Heart left ventricle (tissue), 13 donors: Measurements from ENCODE around the gene NSFL1C.

ENCODE experiments used
- POLR2A ChIP-seq, 2 donors: fragments of 450-650 bp; IDR thresholded peaks; one replicate each; pipeline ENCODE4 v1.6.1; 2017; ENCODE audit warnings: antibody characterized with exemption in 2 of 2, mild to moderate bottlenecking in 2 of 2, moderate library complexity in 2 of 2
- TF ChIP-seq, protein P1 (sequence below), 12 donors: fragments of 200-600 bp; sonication (generic) in 4 of 12; IDR thresholded peaks; one replicate each; pipeline versions ENCODE4 v1.5.0 to v1.8.0; 2018 to 2022; ENCODE audit warnings: antibody characterized with exemption in 12 of 12, mild to moderate bottlenecking in 5 of 12
- donor health status: ischemic (EF 13 %, LVEDD 7.1; RV severe dilation, severe dysfunction).
- donor health status: DM: no; HTN: yes; CAD: no.
- donor health status: DM: no; HTN: no; CAD: no.
- donor health status: ischemic (EF 25% LVEDD 6.9; RV normal size, moderate dysfunction).
- donor health status: ischemic (EF 25% LVEDD 5.7; RV mildly dilated, moderate dysfunction).
- donor health status: ischemic (EF 35%, LVEDD 5.7; RV mildly dilated, moderate dysfunction).
- donor health status: nonischemic (EF 11% LVEDD 7.7; RV severe dilation, severe dysfunction).
- donor health status: DM: yes; HTN: yes; CAD: no.
- donor health status: PGD.
- donor health status: ischemic (EF 29% LVEDD 5.4; RV normal size, mild dysfunction).
- donor health status: nonischemic (EF 23%, LVEDD 6.1; RV moderate dilation, normal function).

GRCh38 chr20:1473246-1474220 lies 6.9 kb upstream of the NSFL1C start:
- TF ChIP-seq, protein P1, sequence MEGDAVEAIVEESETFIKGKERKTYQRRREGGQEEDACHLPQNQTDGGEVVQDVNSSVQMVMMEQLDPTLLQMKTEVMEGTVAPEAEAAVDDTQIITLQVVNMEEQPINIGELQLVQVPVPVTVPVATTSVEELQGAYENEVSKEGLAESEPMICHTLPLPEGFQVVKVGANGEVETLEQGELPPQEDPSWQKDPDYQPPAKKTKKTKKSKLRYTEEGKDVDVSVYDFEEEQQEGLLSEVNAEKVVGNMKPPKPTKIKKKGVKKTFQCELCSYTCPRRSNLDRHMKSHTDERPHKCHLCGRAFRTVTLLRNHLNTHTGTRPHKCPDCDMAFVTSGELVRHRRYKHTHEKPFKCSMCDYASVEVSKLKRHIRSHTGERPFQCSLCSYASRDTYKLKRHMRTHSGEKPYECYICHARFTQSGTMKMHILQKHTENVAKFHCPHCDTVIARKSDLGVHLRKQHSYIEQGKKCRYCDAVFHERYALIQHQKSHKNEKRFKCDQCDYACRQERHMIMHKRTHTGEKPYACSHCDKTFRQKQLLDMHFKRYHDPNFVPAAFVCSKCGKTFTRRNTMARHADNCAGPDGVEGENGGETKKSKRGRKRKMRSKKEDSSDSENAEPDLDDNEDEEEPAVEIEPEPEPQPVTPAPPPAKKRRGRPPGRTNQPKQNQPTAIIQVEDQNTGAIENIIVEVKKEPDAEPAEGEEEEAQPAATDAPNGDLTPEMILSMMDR (IDR thresholded peaks at IDR 0.05): no peak
- TF ChIP-seq POLR2A (IDR thresholded peaks at IDR 0.05): no peak
